Stimulated activated CD4-positive, alpha-beta T cell treated with anti-CD3 and anti-CD28 coated beads, TNF-alpha, amount 100 ng/mL, for 48 hours (primary cell): ENCODE results near the gene TMEM232.
"Not testable (repeated sequence)": the region's sequence is repeated elsewhere in the genome, so short reads cannot be mapped to it uniquely, and the experiment has no call there.

Experiments
- DNase-seq, 3 donors: peaks; one replicate each; pipeline ENCODE4 v3.0.0-alpha.2; 2020; ENCODE audit warnings: low read depth in 3 of 3

TMEM232 gene

DNA sequence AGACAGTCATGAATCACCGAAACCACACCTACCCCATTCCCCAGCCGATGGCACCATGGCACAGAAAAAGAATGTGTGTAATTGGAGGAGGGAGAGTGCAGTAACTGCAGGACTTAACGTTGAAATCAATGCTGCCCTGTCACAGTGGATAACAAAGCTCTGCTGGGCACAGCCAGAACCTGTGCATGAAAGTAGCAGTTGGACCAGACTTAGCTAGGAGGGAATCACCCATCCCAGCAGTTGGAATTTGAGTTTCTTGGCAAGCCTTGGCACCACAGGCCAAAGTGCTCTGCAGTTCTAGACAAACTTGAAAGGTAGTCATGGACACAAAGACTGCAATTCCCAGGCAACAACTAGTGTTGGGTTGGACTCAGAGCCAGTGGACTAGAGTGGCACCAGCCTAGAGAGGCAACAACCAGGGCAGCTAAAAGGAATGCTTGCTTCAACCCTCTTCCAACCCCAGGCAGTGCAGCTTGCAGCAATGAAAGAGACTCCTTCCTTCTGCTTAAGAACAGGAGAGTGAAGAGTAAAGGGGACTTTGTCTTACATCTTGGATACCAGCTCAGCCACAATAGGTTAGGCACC is 19.1 kb downstream of the TMEM232 start:
- DNase-seq, result no peak

GRCh38 chr5:110705349-110705748 is 21.1 kb downstream of the TMEM232 start:
- DNase-seq, result no peak

- no peak for DNase-seq
Observed at GRCh38 chr5:110703481-110703880, 23.0 kb downstream of the TMEM232 start.

DNA sequence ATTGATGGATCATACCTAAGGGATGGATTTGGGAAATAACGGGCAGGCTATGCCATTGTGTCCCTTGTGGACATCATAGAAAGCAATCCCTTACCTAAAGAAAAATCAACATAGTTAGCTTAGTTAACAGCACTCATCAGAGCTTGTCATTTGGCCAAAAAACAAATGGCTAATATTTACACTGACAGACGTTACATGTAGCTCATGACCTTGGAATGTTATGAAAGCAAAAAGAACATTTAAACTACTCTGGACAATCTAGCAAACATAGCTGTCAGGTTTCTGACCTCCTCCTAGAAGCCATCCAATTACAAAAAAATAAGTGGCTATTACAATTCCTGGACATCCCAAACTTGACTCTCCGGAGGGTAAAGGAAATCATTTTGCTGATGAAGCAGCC is 23.8 kb downstream of the TMEM232 start:
- no peak for DNase-seq

DNA sequence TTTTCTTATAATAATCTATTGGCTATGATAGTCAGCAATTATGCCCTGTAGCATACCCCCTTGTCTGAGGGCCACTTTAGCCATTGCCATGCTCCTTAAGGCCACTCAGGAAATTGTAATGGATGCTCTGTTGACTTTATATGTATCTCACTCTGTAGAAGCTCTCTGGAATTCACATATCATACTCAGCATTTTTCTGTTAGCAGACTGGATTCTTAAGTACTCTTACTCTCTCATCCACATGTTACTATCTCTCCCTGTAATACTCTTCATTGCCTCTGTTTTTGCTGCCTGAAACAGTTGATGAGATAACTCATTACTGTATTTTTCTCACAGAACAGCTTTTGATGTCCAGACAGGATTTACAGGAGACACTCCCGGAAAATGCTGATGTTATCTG is 24.2 kb downstream of the TMEM232 start:
- no peak for DNase-seq

- DNase-seq, result not testable (repeated sequence)
Observed at GRCh38 chr5:110692669-110693068, 33.8 kb downstream of the TMEM232 start.

DNA sequence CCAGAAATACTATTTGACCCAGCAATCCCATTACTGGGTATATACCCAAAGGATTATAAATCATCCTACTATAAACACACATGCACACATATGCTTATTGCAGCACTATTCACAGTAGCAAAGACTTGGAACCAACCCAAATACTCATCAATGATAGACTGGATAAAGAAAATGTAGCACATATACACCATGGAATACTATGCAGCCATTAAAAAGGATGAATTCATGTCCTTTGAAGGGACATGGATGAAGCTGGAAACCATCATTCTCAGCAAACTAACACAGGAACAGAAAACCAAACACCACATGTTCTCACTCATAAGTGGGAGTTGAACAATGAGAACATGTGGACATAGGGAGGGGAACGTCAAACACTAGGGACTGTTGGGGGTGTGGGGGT is 35.9 kb downstream of the TMEM232 start:
- not testable (repeated sequence) for DNase-seq

- DNase-seq, result no peak
Observed at GRCh38 chr5:110687485-110687884, 39.0 kb downstream of the TMEM232 start.

DNA sequence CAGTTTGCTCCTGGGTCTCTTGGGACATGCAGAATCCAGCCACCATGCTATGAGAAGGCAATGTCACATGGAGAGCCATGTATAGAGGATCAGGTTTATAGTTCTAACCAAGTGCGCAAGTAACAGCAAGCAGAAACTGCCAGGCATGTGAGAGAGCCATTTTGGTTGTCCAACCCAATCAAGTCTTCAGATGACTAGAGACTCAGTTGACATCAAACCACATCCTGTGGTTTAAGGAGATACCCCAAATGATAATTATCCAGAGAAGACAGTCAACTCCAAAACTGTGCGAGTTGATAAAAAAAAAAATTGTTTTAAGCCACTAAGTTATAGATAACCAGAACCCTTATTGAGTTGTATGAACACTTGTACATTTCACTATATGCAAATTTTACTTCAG is 40.2 kb downstream of the TMEM232 start:
- no peak for DNase-seq

- no peak for DNase-seq
Observed at GRCh38 chr5:110681953-110682352, 44.5 kb downstream of the TMEM232 start.

DNA sequence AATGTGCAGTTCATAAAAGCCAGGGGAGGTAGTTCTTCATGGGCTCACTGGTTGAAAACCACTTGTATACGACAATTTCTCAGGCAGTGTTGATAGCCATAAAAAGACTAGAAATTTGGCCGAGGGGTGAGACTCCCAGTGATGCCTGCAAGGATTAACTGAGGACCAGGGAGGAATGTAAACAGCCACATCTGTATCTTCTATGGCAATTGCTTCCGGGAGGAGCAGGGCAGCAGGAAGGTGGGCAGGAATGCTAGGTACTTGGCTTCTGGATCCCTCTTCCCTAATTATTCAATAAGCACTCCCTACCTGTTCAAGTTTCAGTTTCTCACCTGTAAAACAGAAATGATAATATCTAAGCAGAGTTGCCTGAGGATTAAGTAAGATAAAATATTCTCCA is 45.4 kb downstream of the TMEM232 start:
- no peak for DNase-seq

GRCh38 chr5:110676554-110676953 is 49.9 kb downstream of the TMEM232 start:
- DNase-seq, result not testable (repeated sequence)

DNA sequence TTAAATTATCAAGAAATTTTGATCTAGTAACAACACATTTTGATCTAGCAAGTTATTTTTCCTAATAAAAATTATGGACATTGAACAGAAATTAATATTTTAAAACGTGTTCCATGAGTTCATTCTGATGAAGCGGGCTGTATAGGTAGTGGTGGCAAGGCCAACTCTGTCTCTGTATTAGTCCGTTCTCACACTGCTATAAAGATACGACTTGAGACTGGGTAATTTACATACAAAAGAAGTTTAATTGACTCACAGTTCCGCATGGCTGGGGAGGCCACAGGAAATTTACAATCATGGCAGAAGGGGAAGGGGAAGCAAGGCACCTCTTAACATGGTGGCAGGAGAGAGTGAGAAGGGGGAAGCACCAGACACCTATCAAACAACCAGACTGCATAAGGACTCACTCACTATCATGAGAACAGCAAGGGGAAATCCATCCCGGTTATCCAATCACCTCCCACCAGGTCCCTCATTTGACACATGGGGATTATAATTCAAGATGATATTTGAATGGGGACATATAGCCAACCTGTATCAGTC is 61.2 kb downstream of the TMEM232 start:
- no peak for DNase-seq

- no peak for DNase-seq
Observed at GRCh38 chr5:110663525-110663924, 62.9 kb downstream of the TMEM232 start.

- no peak for DNase-seq
Observed at GRCh38 chr5:110658006-110658405, 68.5 kb downstream of the TMEM232 start.

GRCh38 chr5:110653231-110653970 is 73.1 kb downstream of the TMEM232 start:
- no peak for DNase-seq

GRCh38 chr5:110651507-110651906 is 75.0 kb downstream of the TMEM232 start:
- no peak for DNase-seq

GRCh38 chr5:110644357-110644756 is 82.1 kb downstream of the TMEM232 start:
- no peak for DNase-seq

- no peak for DNase-seq
Observed at GRCh38 chr5:110638970-110639902, 87.2 kb downstream of the TMEM232 start.

GRCh38 chr5:110634475-110634874 is 92.0 kb downstream of the TMEM232 start:
- DNase-seq, result no peak

DNA sequence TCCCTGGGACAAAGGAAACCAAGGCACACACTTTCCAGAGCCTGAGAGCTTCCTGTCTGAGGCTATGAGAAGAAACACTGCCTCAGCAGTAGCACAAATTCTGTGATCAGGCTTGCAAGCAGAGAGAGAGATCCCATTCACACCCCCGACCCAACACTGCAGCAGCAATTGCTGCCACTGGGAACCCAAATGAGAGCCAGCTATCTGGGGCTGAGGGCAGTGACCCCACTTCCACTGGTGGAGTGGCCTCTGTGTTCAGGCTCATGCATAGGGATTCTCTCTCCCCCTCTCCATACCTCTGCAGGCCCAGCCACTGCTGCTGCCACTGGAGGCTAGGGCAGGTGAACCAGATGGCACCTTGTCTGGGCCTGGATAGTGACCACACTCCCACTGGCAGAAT is 95.2 kb downstream of the TMEM232 start:
- DNase-seq, result no peak

- no peak for DNase-seq
Observed at GRCh38 chr5:110630350-110630749, 96.1 kb downstream of the TMEM232 start.
